NB4 (cell line): ENCODE measurements around the gene AGPAT3.

Source experiments
- POLR2A ChIP-seq: IDR thresholded peaks from 2 replicates; pipeline ENCODE4 v1.6.1; 2011; ENCODE audit warnings: mild to moderate bottlenecking; ENCODE audit not compliant: insufficient read length; ENCODE audit errors: extremely low read depth
- TF ChIP-seq, protein P1 (sequence below): IDR thresholded peaks from one replicate; pipeline ENCODE4 v1.5.1; 2012; ENCODE audit warnings: low read depth, low read length

GRCh38 chr21:44003307-44003966, 138.4 kb downstream of the AGPAT3 start:
- no peak for TF ChIP-seq POLR2A
- TF ChIP-seq, protein P1, sequence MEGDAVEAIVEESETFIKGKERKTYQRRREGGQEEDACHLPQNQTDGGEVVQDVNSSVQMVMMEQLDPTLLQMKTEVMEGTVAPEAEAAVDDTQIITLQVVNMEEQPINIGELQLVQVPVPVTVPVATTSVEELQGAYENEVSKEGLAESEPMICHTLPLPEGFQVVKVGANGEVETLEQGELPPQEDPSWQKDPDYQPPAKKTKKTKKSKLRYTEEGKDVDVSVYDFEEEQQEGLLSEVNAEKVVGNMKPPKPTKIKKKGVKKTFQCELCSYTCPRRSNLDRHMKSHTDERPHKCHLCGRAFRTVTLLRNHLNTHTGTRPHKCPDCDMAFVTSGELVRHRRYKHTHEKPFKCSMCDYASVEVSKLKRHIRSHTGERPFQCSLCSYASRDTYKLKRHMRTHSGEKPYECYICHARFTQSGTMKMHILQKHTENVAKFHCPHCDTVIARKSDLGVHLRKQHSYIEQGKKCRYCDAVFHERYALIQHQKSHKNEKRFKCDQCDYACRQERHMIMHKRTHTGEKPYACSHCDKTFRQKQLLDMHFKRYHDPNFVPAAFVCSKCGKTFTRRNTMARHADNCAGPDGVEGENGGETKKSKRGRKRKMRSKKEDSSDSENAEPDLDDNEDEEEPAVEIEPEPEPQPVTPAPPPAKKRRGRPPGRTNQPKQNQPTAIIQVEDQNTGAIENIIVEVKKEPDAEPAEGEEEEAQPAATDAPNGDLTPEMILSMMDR, result no peak
